ENCODE measurements around the gene GRM8.

GRM8 gene

GRCh38 chr7:127146746-127147536 is 105.8 kb downstream of the GRM8 start:
- DNase-seq (ENCODE audit: low read depth): no peak

DNA sequence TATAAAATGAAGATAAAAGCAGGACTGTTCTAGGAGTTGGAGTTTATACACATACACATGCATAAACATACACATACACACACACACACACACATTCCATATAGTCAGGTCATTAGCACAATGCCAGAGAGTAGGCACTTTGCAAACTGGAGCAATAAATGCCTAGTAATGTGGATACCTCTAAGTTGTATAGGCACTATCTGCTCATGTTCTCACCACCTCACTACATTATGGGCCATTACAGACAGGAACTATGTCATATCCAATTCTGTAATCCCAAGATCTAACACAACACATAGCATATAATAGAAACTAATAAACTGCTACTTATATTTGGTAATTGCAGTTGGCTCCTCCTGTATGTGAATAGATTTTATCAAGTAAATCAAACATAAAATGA is 115.6 kb downstream of the GRM8 start:
- DNase-seq (ENCODE audit: low read depth): no peak

- DNase-seq (ENCODE audit: low read depth): no peak
These were observed 116.8 kb downstream of the GRM8 start for GRCh38 chr7:127135871-127136485.

DNA sequence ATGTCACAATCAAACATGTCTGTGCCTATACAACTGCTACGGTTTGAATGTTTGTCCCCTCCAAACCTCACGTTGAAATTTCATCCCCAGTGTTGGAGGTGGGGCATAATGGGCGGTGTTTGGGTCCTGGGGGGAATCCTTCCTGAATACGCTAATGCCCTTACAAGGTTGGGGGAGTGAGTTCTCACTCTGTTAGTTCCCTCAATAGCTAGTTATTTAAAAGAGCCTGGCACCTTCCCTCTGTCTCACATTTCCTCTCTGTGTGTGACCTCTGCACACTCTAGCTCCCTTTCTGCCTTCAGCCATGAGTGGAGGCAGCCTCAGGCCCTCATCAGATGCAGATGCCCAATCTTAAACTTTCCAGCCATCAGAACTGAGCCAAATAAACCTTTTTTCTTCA is 129.5 kb downstream of the GRM8 start:
- no peak for DNase-seq (ENCODE audit: low read depth)

DNA sequence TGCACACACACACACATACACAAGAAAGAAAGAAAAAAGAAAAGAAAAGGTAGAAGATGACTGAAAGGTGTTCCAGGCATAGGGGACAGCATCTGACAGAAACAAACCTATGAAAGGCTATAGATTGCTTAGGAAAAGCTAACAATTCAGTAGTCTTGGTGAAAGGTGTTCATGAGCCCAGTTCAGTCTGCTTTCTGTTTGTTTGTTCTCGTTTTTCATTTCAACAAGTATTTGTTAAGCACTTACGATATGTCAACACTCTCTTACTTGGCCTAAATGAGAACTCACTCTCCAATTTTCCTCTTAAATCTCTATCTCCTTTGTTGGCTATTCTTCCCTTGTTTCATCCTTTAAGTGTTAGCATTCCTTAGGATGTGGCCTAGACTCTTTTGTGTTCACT is 133.2 kb downstream of the GRM8 start:
- no peak for DNase-seq (ENCODE audit: low read depth)

DNA sequence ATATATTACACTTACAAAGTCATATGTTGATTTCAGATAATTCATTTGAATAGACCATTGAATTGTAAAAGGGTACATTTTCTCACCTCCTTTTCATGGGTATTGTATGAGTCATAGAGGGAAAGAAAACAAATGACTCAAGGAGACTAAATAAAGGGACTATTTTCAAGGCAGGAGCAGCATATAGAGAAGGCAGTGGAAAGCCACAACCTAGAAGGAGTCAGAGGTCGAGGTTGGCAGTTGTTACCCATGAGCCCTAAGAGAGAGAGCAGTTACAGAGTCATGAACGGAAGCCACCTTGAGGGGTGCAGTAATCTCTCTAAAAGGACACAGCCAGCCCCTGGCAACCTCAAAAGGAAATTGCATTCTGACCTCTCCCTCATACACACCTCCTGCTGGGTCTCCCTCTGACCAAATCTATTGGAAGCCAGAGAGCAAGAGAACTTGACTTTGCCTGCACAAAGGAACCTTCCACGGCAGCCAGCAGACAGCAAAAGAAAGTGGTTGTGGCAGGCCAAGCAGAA is 137.9 kb downstream of the GRM8 start:
- no peak for DNase-seq (ENCODE audit: low read depth)

GRCh38 chr7:127107601-127108007 is 145.1 kb downstream of the GRM8 start:
- no peak for DNase-seq (ENCODE audit: low read depth)

DNA sequence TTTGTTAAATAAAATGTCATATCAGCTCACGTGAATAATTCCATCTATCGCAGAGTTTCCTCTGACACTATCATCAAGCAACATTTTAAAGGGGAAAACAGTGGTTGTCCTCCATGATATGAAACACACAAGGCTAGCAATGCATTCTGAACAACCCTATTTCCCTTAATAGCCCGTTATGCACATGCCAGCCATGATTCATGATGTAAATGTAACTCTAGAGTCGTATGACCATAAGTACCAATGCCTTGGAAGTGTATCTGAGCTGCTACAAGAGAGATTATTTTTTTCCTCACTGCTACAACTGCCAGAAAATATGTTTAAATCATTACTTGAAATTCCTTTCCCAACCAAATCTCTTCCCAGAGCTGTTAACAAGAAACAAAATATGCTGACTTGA is 159.4 kb downstream of the GRM8 start:
- no peak for DNase-seq (ENCODE audit: low read depth)

DNA sequence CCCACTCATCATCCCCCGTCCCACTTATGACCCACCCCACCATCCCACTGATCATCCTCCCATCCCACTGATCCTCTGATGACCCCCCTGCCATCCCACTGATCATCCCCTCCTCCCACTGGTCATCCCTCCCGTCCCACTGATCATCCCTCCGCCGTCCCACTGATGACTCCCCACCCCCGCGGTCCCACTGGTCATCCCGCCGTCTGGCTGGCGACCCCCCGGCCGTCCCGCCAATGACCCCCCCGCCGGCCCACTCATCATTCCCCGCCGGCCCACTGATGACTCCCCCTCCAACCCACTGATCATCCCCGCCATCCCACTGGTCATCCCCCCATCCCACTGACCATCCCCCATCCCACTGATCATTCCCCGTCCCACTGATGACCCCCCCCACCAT is 161.1 kb downstream of the GRM8 start:
- DNase-seq (ENCODE audit: low read depth): no peak

DNA sequence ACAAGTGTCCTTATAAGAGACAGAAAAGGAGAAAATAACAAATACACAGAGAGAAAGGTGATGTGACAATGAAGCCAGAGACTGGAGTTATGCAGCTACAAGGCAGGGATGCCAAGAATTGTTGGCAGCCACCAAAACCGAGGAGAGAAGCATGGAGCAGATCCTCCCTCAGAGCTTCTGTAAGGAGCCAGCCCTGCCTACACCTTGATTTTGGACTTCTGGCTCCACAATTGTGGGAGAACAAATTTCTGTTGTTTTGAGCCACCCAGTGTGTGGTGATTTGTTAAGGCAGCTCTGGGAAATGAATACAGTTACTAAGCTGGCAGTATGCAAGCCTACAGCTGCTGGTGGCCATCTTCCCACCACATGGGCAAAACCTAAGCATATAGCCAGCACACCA is 163.6 kb downstream of the GRM8 start:
- DNase-seq (ENCODE audit: low read depth): no peak

- DNase-seq (ENCODE audit: low read depth): no peak
These were observed 171.2 kb downstream of the GRM8 start for GRCh38 chr7:127081539-127081938.

DNA sequence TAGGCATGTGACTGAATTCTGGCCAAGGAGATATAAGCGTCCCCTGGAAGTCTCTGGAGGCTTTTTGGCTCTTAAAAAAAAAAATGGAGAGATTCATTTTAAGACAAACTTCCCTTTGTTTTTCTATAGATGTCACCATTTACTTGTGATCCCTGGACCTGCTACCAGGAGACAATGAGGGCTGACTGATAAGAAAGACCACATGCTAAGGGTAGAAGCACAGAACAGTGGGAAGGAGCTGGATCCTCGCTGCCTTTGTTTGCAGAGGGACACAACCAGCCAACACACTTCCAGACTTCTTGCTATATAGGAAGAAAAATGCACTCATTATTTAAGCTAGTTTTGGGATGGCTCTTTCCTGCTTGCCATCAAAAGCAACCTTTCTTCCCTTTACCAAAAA is 172.2 kb downstream of the GRM8 start:
- DNase-seq (ENCODE audit: low read depth): no peak

- DNase-seq (ENCODE audit: low read depth): no peak
These were observed 185.8 kb downstream of the GRM8 start for GRCh38 chr7:127066974-127067373.

- no peak for DNase-seq (ENCODE audit: low read depth)
These were observed 193.3 kb downstream of the GRM8 start for GRCh38 chr7:127059475-127059874.

GRCh38 chr7:127057918-127058317 is 194.8 kb downstream of the GRM8 start:
- DNase-seq (ENCODE audit: low read depth): no peak

DNA sequence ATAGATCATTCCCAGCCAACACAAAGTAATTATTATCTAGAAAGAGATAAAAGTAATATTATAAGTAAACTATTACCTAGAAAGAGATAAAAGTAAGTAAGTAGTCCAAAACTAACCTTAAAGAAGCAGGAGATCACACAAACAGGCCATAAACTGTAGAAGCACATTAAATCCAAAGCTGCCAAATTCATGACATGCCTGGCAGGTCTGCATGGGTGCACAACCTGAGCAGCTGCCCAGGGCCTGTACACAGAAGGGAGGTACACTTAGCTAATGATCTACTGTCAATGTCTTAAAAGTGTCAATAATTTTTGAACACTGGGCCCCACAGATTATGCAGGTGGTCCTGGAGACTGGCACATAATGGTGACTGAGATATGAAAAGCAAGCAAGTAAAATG is 196.5 kb downstream of the GRM8 start:
- DNase-seq (ENCODE audit: low read depth): no peak

DNA sequence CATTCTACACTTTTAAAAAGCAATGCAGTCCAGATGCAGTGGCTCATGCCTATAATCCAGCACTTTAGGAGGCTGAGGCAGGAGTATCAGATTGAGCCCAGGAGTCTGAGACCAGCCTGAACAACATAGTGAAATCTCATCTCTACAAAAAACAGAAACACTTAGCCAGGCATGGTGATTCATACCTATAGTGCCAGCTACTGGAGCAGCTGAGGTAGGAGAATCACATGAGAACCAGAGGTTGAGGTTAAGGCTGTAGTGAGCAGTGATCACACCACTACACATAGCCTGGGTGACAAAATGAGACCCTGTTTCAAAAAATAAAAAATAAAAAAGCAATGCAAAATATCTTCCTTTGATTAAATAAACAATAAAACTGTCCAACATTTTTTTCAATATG is 205.2 kb downstream of the GRM8 start:
- no peak for DNase-seq (ENCODE audit: low read depth)

GRCh38 chr7:127041689-127042452 is 210.9 kb downstream of the GRM8 start:
- DNase-seq (ENCODE audit: low read depth): no peak

GRCh38 chr7:127040042-127040441 is 212.7 kb downstream of the GRM8 start:
- DNase-seq (ENCODE audit: low read depth): no peak

GRCh38 chr7:127039541-127039940 is 213.2 kb downstream of the GRM8 start:
- no peak for DNase-seq (ENCODE audit: low read depth)

DNA sequence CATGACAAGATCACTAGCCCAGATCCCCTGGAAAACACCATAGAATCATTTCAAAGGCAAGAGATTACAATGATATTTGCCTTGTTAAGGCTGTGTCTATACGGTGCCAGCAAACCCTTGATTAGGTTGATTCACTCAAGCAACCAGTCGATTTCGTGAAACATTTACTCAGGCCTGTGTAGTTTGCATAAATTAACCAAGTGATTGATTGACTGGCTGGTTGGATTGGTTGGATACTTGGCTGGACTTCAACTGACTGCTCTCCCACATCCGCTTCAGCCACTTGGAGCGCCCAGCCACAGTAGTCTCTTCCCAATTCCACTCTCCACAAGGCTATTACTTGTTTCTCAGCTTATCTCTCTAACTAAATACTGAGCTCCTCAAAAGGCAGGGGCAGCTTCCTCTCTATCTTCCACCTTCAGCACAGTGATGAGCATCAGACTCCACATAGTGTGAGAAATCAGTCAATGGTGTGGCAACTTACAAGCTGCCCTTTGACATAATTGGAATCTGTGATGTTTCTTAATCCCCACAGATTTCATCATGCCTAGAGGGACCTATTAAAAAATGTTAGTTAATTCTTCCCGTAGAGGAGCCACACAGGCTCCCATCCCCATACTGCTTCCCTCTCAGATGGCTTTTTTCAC is 217.4 kb downstream of the GRM8 start:
- DNase-seq (ENCODE audit: low read depth): no peak

DNA sequence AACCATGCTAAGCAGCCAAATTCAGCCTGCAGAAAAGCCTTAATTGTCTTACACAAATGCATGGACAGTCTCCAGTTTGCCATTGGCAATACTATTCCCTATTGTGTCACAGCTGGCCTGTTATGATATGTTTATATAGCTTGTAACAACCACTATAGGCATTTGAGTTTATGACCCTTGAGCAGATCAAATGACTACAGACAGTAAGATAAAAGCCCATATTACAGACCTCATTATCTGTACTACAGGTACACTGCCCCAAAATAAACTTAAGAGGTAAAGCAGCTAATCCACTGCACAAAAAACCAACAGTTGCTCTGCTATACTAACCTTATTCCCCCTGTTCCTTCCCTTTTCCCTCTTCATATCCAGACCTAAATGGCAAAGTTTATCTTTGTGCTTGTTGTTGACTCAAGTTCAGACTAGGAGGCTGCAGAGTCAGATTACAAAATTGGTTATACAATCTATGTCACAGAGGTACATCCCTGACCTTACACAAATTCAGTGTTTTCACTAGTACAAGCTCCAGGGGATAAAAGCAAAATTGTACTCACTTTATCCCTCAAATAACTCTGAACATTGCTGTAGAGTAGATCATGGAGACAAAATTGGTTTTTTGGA is 218.4 kb downstream of the GRM8 start:
- DNase-seq (ENCODE audit: low read depth): no peak

Measured in activated T-cell treated with anti-CD3 and anti-CD28 coated beads for 24 hours (primary cell).